ENCODE results near the gene STMN3.
"Not testable (repeated sequence)": the region's sequence is repeated elsewhere in the genome, so short reads cannot be mapped to it uniquely, and the experiment has no call there.

- not testable (repeated sequence) for TF ChIP-seq CTCF (IDR thresholded peaks at IDR 0.05); ZFX (IDR thresholded peaks at IDR 0.05; ENCODE audit: borderline replicate concordance)
Observed at GRCh38 chr20:63631426-63631825, 21.8 kb downstream of the STMN3 start.
